Loucy (cell line): ENCODE results near the gene ENPP3.

Experiments
- CTCF ChIP-seq: fragments of 200-600 bp; sonication (generic); conservative IDR thresholded peaks from 2 replicates; pipeline ENCODE4 v1.5.1; 2014; ENCODE audit warnings: mild to moderate bottlenecking, antibody characterized with exemption, low read length
- EZH2phosphoT487 ChIP-seq: fragments of 200-600 bp; IDR thresholded peaks from 2 replicates; pipeline ENCODE4 v1.6.1; 2018; ENCODE audit warnings: antibody characterized with exemption, mild to moderate bottlenecking, moderate library complexity, borderline replicate concordance

- TF ChIP-seq CTCF (no peak), EZH2phosphoT487 (no peak)
Observed at GRCh38 chr6:131587909-131588308, 49.2 kb upstream of the ENPP3 start.
